ENCODE results near the gene ALDH16A1. TPM values are rescaled to one million over a fixed set of nuclear protein-coding genes. Genes with fewer than 3 reads are reported as not detected.

Gene ALDH16A1
- total and polyA plus RNA-seq, 10 of the 15 experiments (the other 5 are each of a cell fraction or from before 2014, with no cell fraction given) = 1.7 to 49.3 (median 18.1) TPM

DNA sequence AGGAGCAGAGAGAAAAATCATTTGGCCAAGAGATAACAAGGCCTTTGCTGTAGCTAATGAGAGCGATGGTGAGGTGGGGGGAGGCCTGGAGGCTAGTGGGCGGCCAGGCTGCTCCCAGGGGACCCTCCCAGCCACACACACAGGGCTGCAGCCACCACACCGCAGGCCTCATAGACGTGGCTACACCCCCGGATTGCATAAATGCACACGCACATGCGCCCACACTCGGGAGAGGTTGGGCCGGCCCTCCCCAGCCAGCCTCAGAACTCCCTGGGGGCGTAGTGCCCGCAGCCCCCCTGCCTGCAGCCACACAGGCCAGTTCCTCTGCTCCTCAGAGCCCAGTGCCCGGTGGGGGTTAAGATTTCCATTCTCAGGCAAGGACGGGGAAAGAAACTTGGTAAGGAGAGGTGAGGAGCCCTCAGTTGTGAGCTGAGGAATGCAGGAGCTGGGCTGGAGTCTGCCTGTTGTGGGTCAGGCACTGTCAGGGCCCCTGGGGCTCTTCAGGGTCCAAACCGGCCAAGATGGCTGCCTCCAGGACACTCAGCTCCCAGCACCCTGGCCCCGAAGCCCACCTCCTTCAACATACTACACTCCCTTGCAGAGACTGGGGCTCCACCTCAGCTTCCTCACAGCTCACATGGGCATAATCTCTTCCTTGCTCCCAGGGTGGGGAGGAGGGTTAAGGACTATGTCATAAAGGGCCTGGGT is 37.8 kb upstream of the ALDH16A1 start (continued):
- TF ChIP-seq YY1 (IDR thresholded peaks at IDR 0.05; ENCODE audit: low read depth, low read length) = peak; percentile 54; the same call in 1 of the 2 replicates
- TF ChIP-seq JUND (IDR thresholded peaks at IDR 0.05; ENCODE audit: low read depth, low read length) = no peak
- peak; percentile 82 for TF ChIP-seq TCF3 (IDR thresholded peaks at IDR 0.05; ENCODE audit: borderline replicate concordance, insufficient read depth, low read depth, low read length)
- peak; percentile 93 to 96; a peak in 3 of 4 replicates for TF ChIP-seq EP300 (IDR thresholded peaks at IDR 0.05; ENCODE audit: borderline replicate concordance in 1 of 2, control insufficient read depth in 1 of 2, low read depth in 2 of 2, low read length in 2 of 2)
- no peak for TF ChIP-seq SMC3 (IDR thresholded peaks at IDR 0.05; ENCODE audit: borderline replicate concordance, low read length)
- TF ChIP-seq IKZF2 (IDR thresholded peaks at IDR 0.05) = peak; percentile 77 to 87
- TF ChIP-seq RCOR1 (conservative IDR thresholded peaks at IDR 0.05; ENCODE audit: low read depth, low read length) = no peak
- TF ChIP-seq IKZF1 (conservative IDR thresholded peaks at IDR 0.05) = peak; percentile 96
- TF ChIP-seq NFIC (IDR thresholded peaks at IDR 0.05; ENCODE audit: low read depth, low read length) = peak; percentile 44; the same call in 1 of the 2 replicates
- TF ChIP-seq CEBPB (IDR thresholded peaks at IDR 0.05; ENCODE audit: borderline replicate concordance in 1 of 2, low read depth in 2 of 2, low read length in 2 of 2) = no peak
- TF ChIP-seq, protein P1, sequence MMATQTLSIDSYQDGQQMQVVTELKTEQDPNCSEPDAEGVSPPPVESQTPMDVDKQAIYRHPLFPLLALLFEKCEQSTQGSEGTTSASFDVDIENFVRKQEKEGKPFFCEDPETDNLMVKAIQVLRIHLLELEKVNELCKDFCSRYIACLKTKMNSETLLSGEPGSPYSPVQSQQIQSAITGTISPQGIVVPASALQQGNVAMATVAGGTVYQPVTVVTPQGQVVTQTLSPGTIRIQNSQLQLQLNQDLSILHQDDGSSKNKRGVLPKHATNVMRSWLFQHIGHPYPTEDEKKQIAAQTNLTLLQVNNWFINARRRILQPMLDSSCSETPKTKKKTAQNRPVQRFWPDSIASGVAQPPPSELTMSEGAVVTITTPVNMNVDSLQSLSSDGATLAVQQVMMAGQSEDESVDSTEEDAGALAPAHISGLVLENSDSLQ (IDR thresholded peaks at IDR 0.05) = no peak; the same call in 1 of the 2 replicates
- TF ChIP-seq BCL11A (IDR thresholded peaks at IDR 0.05; ENCODE audit: low read depth, low read length) = peak; percentile 97
- TF ChIP-seq PAX8 (IDR thresholded peaks at IDR 0.05) = no peak
- TF ChIP-seq CBX5 (IDR thresholded peaks at IDR 0.05; ENCODE audit: low read depth) = no peak
- TF ChIP-seq, protein P2, sequence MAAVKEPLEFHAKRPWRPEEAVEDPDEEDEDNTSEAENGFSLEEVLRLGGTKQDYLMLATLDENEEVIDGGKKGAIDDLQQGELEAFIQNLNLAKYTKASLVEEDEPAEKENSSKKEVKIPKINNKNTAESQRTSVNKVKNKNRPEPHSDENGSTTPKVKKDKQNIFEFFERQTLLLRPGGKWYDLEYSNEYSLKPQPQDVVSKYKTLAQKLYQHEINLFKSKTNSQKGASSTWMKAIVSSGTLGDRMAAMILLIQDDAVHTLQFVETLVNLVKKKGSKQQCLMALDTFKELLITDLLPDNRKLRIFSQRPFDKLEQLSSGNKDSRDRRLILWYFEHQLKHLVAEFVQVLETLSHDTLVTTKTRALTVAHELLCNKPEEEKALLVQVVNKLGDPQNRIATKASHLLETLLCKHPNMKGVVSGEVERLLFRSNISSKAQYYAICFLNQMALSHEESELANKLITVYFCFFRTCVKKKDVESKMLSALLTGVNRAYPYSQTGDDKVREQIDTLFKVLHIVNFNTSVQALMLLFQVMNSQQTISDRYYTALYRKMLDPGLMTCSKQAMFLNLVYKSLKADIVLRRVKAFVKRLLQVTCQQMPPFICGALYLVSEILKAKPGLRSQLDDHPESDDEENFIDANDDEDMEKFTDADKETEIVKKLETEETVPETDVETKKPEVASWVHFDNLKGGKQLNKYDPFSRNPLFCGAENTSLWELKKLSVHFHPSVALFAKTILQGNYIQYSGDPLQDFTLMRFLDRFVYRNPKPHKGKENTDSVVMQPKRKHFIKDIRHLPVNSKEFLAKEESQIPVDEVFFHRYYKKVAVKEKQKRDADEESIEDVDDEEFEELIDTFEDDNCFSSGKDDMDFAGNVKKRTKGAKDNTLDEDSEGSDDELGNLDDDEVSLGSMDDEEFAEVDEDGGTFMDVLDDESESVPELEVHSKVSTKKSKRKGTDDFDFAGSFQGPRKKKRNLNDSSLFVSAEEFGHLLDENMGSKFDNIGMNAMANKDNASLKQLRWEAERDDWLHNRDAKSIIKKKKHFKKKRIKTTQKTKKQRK (IDR thresholded peaks at IDR 0.05; ENCODE audit: low read depth, low read length) = no peak
- peak; percentile 69; the same call in 1 of the 2 replicates for TF ChIP-seq MEF2A (IDR thresholded peaks at IDR 0.05; ENCODE audit: insufficient read depth, low read depth, low read length)
- no peak for TF ChIP-seq TCF7 (IDR thresholded peaks at IDR 0.05; ENCODE audit: borderline replicate concordance)
- TF ChIP-seq EED (IDR thresholded peaks at IDR 0.05; ENCODE audit: low read depth) = peak; percentile 79
- TF ChIP-seq SMAD5 (IDR thresholded peaks at IDR 0.05; ENCODE audit: low read depth) = no peak
- peak; percentile 35; the same call in 1 of the 2 replicates for TF ChIP-seq MTA3 (IDR thresholded peaks at IDR 0.05; ENCODE audit: borderline replicate concordance, low read length)
- no peak for TF ChIP-seq POLR2AphosphoS2 (IDR thresholded peaks at IDR 0.05; ENCODE audit: low read depth, low read length)
- TF ChIP-seq RELA (IDR thresholded peaks at IDR 0.05; ENCODE audit: borderline replicate concordance, partially characterized antibody) = peak; percentile 41
- TF ChIP-seq ZBED1 (IDR thresholded peaks at IDR 0.05; ENCODE audit: borderline replicate concordance) = no peak
- TF ChIP-seq EGR1 (IDR thresholded peaks at IDR 0.05; ENCODE audit: borderline replicate concordance in 1 of 2, low read depth in 2 of 2, low read length in 2 of 2) = peak in 1 of 2 experiments; percentile 86; a peak in 2 of 3 replicates
- TF ChIP-seq BRCA1 (IDR thresholded peaks at IDR 0.05; ENCODE audit: low read depth, low read length) = no peak
- no peak for TF ChIP-seq MYB (IDR thresholded peaks at IDR 0.05; ENCODE audit: borderline replicate concordance, low read depth, low read length)
- peak; percentile 92 for TF ChIP-seq CREM (IDR thresholded peaks at IDR 0.05; ENCODE audit: low read depth)
- TF ChIP-seq POLR2AphosphoS5 (IDR thresholded peaks at IDR 0.05; ENCODE audit: low read length) = no peak
- TF ChIP-seq SP1 (IDR thresholded peaks at IDR 0.05; ENCODE audit: low read depth, low read length) = peak; percentile 86

Measured in GM12878 (cell line).